T-cell (primary cell): Measurements from ENCODE around the gene HSFX2. TPM values are rescaled to one million over a fixed set of nuclear protein-coding genes. Genes with fewer than 3 reads are reported as not detected.
A peak's percentile ranks its signal among the peaks of the same experiment; 100 is the strongest.
"Not testable (repeated sequence)": the region's sequence is repeated elsewhere in the genome, so short reads cannot be mapped to it uniquely, and the experiment has no call there.

ENCODE experiments used
- ATAC-seq, 4 experiments: fragments of 200-7000 bp in 3 of 4; fragments of 150-1000 bp in 1 of 4; cut with Tn5 transposase; replicated peaks in 1 of 4; 1 replicate in 3 of 4; 2 replicates in 1 of 4; pipeline ENCODE4 v1.10.0; 2021; ENCODE audit warnings: moderate library complexity in 3 of 4, mild to moderate bottlenecking in 2 of 4, moderate number of reproducible peaks in 1 of 4
- CTCF ChIA-PET, 2 donors: fragments of 300-600 bp; sonication (Branson Sonifier 250); formaldehyde crosslinking; loops; one replicate each; lab custom pipeline; 2022; ENCODE audit warnings: antibody characterized with exemption in 2 of 2; lab: Charles Lee
- POLR2A ChIA-PET, 2 donors: fragments of 300-600 bp; sonication (Branson Sonifier 250); formaldehyde crosslinking; loops; one replicate each; lab custom pipeline; 2022; ENCODE audit warnings: antibody characterized with exemption in 2 of 2; lab: Charles Lee
- DNase-seq, 35 experiments: peaks; one replicate each; pipeline versions ENCODE4 v3.0.0 to v3.0.0-alpha.2; 2013 to 2023
- H3K27ac ChIP-seq: one replicate; pipeline ENCODE4 v1.5.1; 2013; ENCODE audit warnings: low read length
- H3K27me3 ChIP-seq, 2 experiments: replicated peaks in 1 of 2; 1 replicate in 1 of 2; 2 replicates in 1 of 2; pipeline versions ENCODE4 v1.6.1 to v1.7.0; 2013; ENCODE audit warnings: low read length in 1 of 2, mixed read lengths in 1 of 2; ENCODE audit not compliant: control insufficient read depth in 2 of 2, insufficient read depth in 2 of 2; ENCODE audit errors: extremely low read depth in 1 of 2
- H3K36me3 ChIP-seq, 2 donors: 1 replicate in 1 of 2; 2 replicates in 1 of 2; pipeline versions ENCODE4 v1.6.1 to v1.7.0; 2013; ENCODE audit warnings: low read length in 1 of 2; ENCODE audit not compliant: control insufficient read depth in 2 of 2, insufficient read depth in 1 of 2; ENCODE audit errors: extremely low read depth in 1 of 2
- H3K4me1 ChIP-seq, 2 experiments: 1 replicate in 1 of 2; 2 replicates in 1 of 2; pipeline versions ENCODE4 v1.6.1 to v1.7.0; 2013; ENCODE audit warnings: low read length in 2 of 2, mixed read lengths in 1 of 2; ENCODE audit not compliant: insufficient read depth in 2 of 2, control insufficient read depth in 1 of 2; ENCODE audit errors: extremely low read depth in 1 of 2
- H3K4me3 ChIP-seq, 2 donors: 1 replicate in 1 of 2; 2 replicates in 1 of 2; pipeline versions ENCODE4 v1.5.1 to v1.7.0; 2013; ENCODE audit warnings: mild to moderate bottlenecking in 2 of 2, low read length in 1 of 2, moderate library complexity in 1 of 2; ENCODE audit not compliant: control insufficient read depth in 1 of 2; ENCODE audit errors: extremely low read depth in 1 of 2
- H3K9me3 ChIP-seq: 2 replicates; pipeline ENCODE4 v1.7.0; 2013
- H3K27ac Mint-ChIP-seq, 2 donors: one replicate each; pipeline ENCODE4 v1.8.0; 2020 to 2021; ENCODE audit warnings: mild to moderate bottlenecking in 2 of 2, mixed read lengths in 2 of 2
- H3K27me3 Mint-ChIP-seq, 2 donors: one replicate each; pipeline ENCODE4 v1.8.0; 2021 to 2022; ENCODE audit warnings: mixed read lengths in 2 of 2
- H3K36me3 Mint-ChIP-seq: one replicate; pipeline ENCODE4 v1.8.0; 2021; ENCODE audit warnings: mixed read lengths
- H3K4me1 Mint-ChIP-seq, 3 donors: one replicate each; pipeline ENCODE4 v1.8.0; 2020 to 2022; ENCODE audit warnings: mixed read lengths in 3 of 3, mild to moderate bottlenecking in 1 of 3
- H3K4me3 Mint-ChIP-seq, 3 donors: one replicate each; pipeline ENCODE4 v1.8.0; 2020 to 2022; ENCODE audit warnings: mild to moderate bottlenecking in 3 of 3, mixed read lengths in 3 of 3, moderate library complexity in 3 of 3
- H3K9me3 Mint-ChIP-seq, 3 donors: one replicate each; pipeline ENCODE4 v1.8.0; 2020 to 2022; ENCODE audit warnings: mixed read lengths in 3 of 3
- WGBS: methylation state at CpG from one replicate; pipeline ENCODE4 v1.1.5; 2013; ENCODE audit warnings: missing lambda C conversion rate; ENCODE audit not compliant: insufficient coverage; 5-methylcytosine and 5-hydroxymethylcytosine counted together
- total RNA-seq, 35 experiments: library from RNA in 6 of 35; stranded (reverse) in 6 of 35; fragments of 120-200 nt in 1 of 35; gene quantifications; one replicate each; pipeline versions ENCODE4 v1.2.1 to v1.2.4 and lab custom pipeline; 2013 to 2026

HSFX2 gene
- total RNA-seq, 5 donors from 2014 or later (not counting 1 experiment from before 2014, with no cell fraction given): not detected

- H3K4me3 ChIP-seq: no peak overlapping the region
- no peak for DNase-seq
- no peaks in the 10 kb centered on the region for H3K36me3 ChIP-seq
- H3K27me3 ChIP-seq: no peaks in the 10 kb centered on the region
- H3K27ac ChIP-seq: no peak overlapping the region
- no peaks in the 10 kb centered on the region for H3K9me3 ChIP-seq
- H3K4me3 Mint-ChIP-seq: no peak overlapping the region
- CTCF ChIA-PET: no interaction called here
- H3K9me3 Mint-ChIP-seq: no peaks in the 10 kb centered on the region
- no peaks in the 10 kb centered on the region for H3K4me1 Mint-ChIP-seq
- H3K27me3 Mint-ChIP-seq: peaks cover 0 to 10% of the 10 kb centered on the region in 2 donors
- no CpG with 5 or more reads among the region's 4 CpGs for WGBS
- no peaks in the 10 kb centered on the region for H3K4me1 ChIP-seq
- H3K27ac Mint-ChIP-seq: no peak overlapping the region
- no peak for ATAC-seq
- no peaks in the 10 kb centered on the region for H3K36me3 Mint-ChIP-seq
- POLR2A ChIA-PET: no interaction called here
These were observed 31.8 kb downstream of the HSFX2 start for GRCh38 chrX:149563359-149563758.

- no CpG with 5 or more reads among the region's 4 CpGs for WGBS
- POLR2A ChIA-PET, H3K4me3 ChIP-seq, H3K27me3 ChIP-seq, H3K27ac ChIP-seq, H3K9me3 ChIP-seq, H3K36me3 Mint-ChIP-seq, H3K4me1 ChIP-seq, H3K36me3 ChIP-seq, H3K27ac Mint-ChIP-seq, H3K9me3 Mint-ChIP-seq, H3K4me1 Mint-ChIP-seq, CTCF ChIA-PET, DNase-seq, ATAC-seq, H3K27me3 Mint-ChIP-seq, H3K4me3 Mint-ChIP-seq: not testable (repeated sequence)
These were observed 39.9 kb downstream of the HSFX2 start for GRCh38 chrX:149555251-149555650.

GRCh38 chrX:149551939-149552248, 43.2 kb downstream of the HSFX2 start:
- CTCF ChIA-PET, H3K4me1 Mint-ChIP-seq, H3K27me3 Mint-ChIP-seq, H3K36me3 Mint-ChIP-seq, H3K36me3 ChIP-seq, H3K9me3 ChIP-seq, DNase-seq, H3K9me3 Mint-ChIP-seq, ATAC-seq, H3K4me3 ChIP-seq, H3K27ac ChIP-seq, H3K4me3 Mint-ChIP-seq, H3K27ac Mint-ChIP-seq, POLR2A ChIA-PET, H3K27me3 ChIP-seq, H3K4me1 ChIP-seq: not testable (repeated sequence)
- WGBS: no CpG with 5 or more reads among the region's 6 CpGs

GRCh38 chrX:149551245-149551938, 43.7 kb downstream of the HSFX2 start:
- POLR2A ChIA-PET, DNase-seq, H3K27ac Mint-ChIP-seq, CTCF ChIA-PET, H3K4me1 ChIP-seq, H3K27ac ChIP-seq, H3K4me1 Mint-ChIP-seq, H3K9me3 Mint-ChIP-seq, ATAC-seq, H3K36me3 Mint-ChIP-seq, H3K9me3 ChIP-seq, H3K27me3 Mint-ChIP-seq, H3K4me3 Mint-ChIP-seq, H3K27me3 ChIP-seq, H3K4me3 ChIP-seq, H3K36me3 ChIP-seq: not testable (repeated sequence)
- WGBS: no CpG with 5 or more reads among the region's 4 CpGs

GRCh38 chrX:149550454-149550853, 44.7 kb downstream of the HSFX2 start:
- peak in 2 of 4 experiments; percentile 27 to 52 for ATAC-seq
- POLR2A ChIA-PET: not testable (repeated sequence)

GRCh38 chrX:149549701-149550100, 45.4 kb downstream of the HSFX2 start, which contains the start of gene HSFX3:
HSFX3 (minus strand) TSS chrX:149549924; CDS start chrX:149549852, 72 bp downstream.
- H3K27me3 ChIP-seq, H3K36me3 ChIP-seq, H3K9me3 Mint-ChIP-seq, CTCF ChIA-PET, H3K9me3 ChIP-seq, H3K27ac Mint-ChIP-seq, H3K27ac ChIP-seq, H3K27me3 Mint-ChIP-seq, H3K4me1 Mint-ChIP-seq, H3K4me1 ChIP-seq, H3K4me3 Mint-ChIP-seq, ATAC-seq, H3K4me3 ChIP-seq, DNase-seq, H3K36me3 Mint-ChIP-seq, POLR2A ChIA-PET: not testable (repeated sequence)
- WGBS: no CpG with 5 or more reads among the region's 6 CpGs

More at GRCh38 chrX:149550454-149550853, 44.7 kb downstream of the HSFX2 start:
- H3K27me3 ChIP-seq, H3K4me3 ChIP-seq, H3K9me3 ChIP-seq, H3K27ac Mint-ChIP-seq, H3K4me1 Mint-ChIP-seq, H3K36me3 Mint-ChIP-seq, H3K36me3 ChIP-seq, CTCF ChIA-PET, H3K9me3 Mint-ChIP-seq, H3K4me1 ChIP-seq, H3K27ac ChIP-seq, DNase-seq, H3K27me3 Mint-ChIP-seq, H3K4me3 Mint-ChIP-seq: not testable (repeated sequence)
- WGBS: no CpG with 5 or more reads among the region's 1 CpG

- CTCF ChIA-PET, H3K9me3 ChIP-seq, H3K27me3 Mint-ChIP-seq, H3K27ac ChIP-seq, H3K27ac Mint-ChIP-seq, H3K36me3 ChIP-seq, H3K36me3 Mint-ChIP-seq, H3K4me1 ChIP-seq, DNase-seq, H3K4me3 Mint-ChIP-seq, H3K9me3 Mint-ChIP-seq, POLR2A ChIA-PET, H3K4me1 Mint-ChIP-seq, H3K27me3 ChIP-seq, H3K4me3 ChIP-seq, ATAC-seq: not testable (repeated sequence)
- WGBS: no CpG with 5 or more reads among the region's 3 CpGs
These were observed 47.3 kb downstream of the HSFX2 start for GRCh38 chrX:149547782-149548181.
